Inflammatory macrophage treated with lipopolysaccharide for 1 hour (primary cell): ENCODE data around the gene CNDP1.
"Not testable (repeated sequence)": the region's sequence is repeated elsewhere in the genome, so short reads cannot be mapped to it uniquely, and the experiment has no call there.

Experiments used
- DNase-seq, 2 donors: peaks; one replicate each; pipeline ENCODE4 v3.0.0-alpha.2; 2020 to 2022

Gene CNDP1

GRCh38 chr18:74521068-74521725 lies 13.1 kb upstream of the CNDP1 start:
- no peak for DNase-seq

- no peak for DNase-seq
Observed at GRCh38 chr18:74522635-74523548, 11.4 kb upstream of the CNDP1 start.

- DNase-seq: no peak
Observed at GRCh38 chr18:74524097-74524496, 10.2 kb upstream of the CNDP1 start.

- not testable (repeated sequence) for DNase-seq
Observed at GRCh38 chr18:74524915-74525314, 9.4 kb upstream of the CNDP1 start.

GRCh38 chr18:74525741-74526140 lies 8.6 kb upstream of the CNDP1 start:
- DNase-seq: no peak

- no peak for DNase-seq
Observed at GRCh38 chr18:74526488-74526887, 7.8 kb upstream of the CNDP1 start.

GRCh38 chr18:74528478-74528877 lies 5.8 kb upstream of the CNDP1 start:
- DNase-seq: no peak

GRCh38 chr18:74528913-74529312 lies 5.4 kb upstream of the CNDP1 start:
- no peak for DNase-seq

GRCh38 chr18:74529378-74529777 lies 4.9 kb upstream of the CNDP1 start:
- no peak for DNase-seq

- DNase-seq: no peak
Observed at GRCh38 chr18:74529811-74530583, 4.3 kb upstream of the CNDP1 start.

- DNase-seq: no peak
Observed at GRCh38 chr18:74530584-74530862, 3.8 kb upstream of the CNDP1 start.

- DNase-seq: no peak
Observed at GRCh38 chr18:74531043-74531442, 3.3 kb upstream of the CNDP1 start.

GRCh38 chr18:74532511-74533025 lies 1.7 kb upstream of the CNDP1 start:
- no peak for DNase-seq

GRCh38 chr18:74533666-74534065 lies 634 bp upstream of the CNDP1 start:
- DNase-seq: no peak

GRCh38 chr18:74534981-74535649 lies 815 bp downstream of the CNDP1 start:
- DNase-seq: no peak

GRCh38 chr18:74539289-74539688 lies 5.0 kb downstream of the CNDP1 start:
- no peak for DNase-seq

GRCh38 chr18:74540652-74541421 lies 6.5 kb downstream of the CNDP1 start:
- DNase-seq: no peak

GRCh38 chr18:74541703-74542555 lies 7.6 kb downstream of the CNDP1 start:
- no peak for DNase-seq

GRCh38 chr18:74544898-74545297 lies 10.6 kb downstream of the CNDP1 start:
- DNase-seq: no peak

GRCh38 chr18:74546007-74546406 lies 11.7 kb downstream of the CNDP1 start:
- no peak for DNase-seq
